ENCODE results near the gene CYSRT1.

The CYSRT1 gene

GRCh38 chr9:137273611-137274320 is 48.8 kb downstream of the CYSRT1 start:
- no peak for DNase-seq

GRCh38 chr9:137275203-137275587 is 50.2 kb downstream of the CYSRT1 start:
- DNase-seq = no peak
